ENCODE data around the gene IL34.
"Not testable (repeated sequence)": the region's sequence is repeated elsewhere in the genome, so short reads cannot be mapped to it uniquely, and the experiment has no call there.

The IL34 gene

GRCh38 chr16:70658921-70659320, 12.6 kb downstream of the IL34 start:
- no peak for DNase-seq (ENCODE audit: low spot score)

DNA sequence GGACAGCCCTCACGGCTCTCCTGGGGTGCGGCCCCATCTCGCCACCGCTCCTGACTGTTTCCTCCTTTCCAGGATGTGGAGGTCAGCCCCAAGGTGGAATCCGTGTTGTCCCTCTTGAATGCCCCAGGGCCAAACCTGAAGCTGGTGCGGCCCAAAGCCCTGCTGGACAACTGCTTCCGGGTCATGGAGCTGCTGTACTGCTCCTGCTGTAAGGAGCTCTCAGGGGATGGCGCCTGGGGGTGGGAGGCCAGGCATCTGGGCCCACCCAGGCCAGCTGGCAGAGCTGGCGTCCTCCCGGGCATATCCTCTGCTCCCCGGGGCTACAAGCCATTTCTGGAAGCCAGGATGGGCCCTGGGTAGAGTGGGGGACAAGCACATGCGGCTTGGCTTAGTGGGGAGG, 13.2 kb downstream of the IL34 start:
- no peak for DNase-seq (ENCODE audit: low spot score)

- DNase-seq (ENCODE audit: low spot score): no peak
These were observed 13.8 kb downstream of the IL34 start for GRCh38 chr16:70659953-70660671.

GRCh38 chr16:70660672-70661350, 14.5 kb downstream of the IL34 start:
- no peak for DNase-seq (ENCODE audit: low spot score)

GRCh38 chr16:70661534-70661917, 15.2 kb downstream of the IL34 start:
- DNase-seq (ENCODE audit: low spot score): no peak

GRCh38 chr16:70661918-70662641, 15.7 kb downstream of the IL34 start:
- no peak for DNase-seq (ENCODE audit: low spot score)

- DNase-seq (ENCODE audit: low spot score): no peak
These were observed 16.7 kb downstream of the IL34 start for GRCh38 chr16:70662991-70663523.

GRCh38 chr16:70663524-70664324, 17.4 kb downstream of the IL34 start:
- no peak for DNase-seq (ENCODE audit: low spot score)

DNA sequence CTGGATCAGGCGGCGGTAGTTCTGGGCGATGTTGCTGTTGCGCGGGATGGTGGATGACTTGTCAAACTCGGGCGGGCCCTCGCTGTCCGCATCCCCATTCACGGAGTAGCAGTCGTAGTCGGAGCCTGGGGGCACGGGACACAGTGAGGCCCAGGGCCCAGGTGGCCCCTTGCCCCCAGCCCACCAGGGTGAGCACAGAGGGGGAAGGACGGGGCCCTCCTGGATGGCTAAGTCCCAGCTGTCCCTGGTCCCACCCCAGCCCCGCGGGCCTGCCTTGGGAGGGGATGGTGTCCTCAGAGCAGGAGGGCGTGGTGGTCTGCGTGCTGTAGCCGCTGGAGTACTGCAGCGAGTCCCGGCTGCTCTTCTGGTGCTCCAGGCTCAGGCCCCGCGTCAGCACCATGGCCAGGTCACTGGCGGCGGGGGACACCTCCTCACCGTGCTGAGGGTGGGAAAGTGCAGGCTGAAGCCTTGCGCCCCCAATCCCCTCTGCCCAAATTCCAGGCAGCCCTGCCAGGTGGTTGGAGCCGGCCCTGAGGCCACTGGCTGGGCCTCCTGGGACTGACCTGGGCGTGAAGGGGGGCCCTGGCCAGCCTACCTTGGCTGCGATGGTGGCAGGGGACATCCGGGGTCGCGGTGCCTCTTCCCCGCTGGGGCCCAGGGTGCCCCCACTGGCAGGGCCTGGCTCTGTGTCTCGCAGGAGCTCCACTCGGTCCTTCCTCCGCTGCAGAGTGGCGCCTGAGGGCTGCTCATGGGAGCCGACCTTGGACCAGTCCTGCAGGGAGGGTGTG, 18.2 kb downstream of the IL34 start:
- no peak for DNase-seq (ENCODE audit: low spot score)

DNA sequence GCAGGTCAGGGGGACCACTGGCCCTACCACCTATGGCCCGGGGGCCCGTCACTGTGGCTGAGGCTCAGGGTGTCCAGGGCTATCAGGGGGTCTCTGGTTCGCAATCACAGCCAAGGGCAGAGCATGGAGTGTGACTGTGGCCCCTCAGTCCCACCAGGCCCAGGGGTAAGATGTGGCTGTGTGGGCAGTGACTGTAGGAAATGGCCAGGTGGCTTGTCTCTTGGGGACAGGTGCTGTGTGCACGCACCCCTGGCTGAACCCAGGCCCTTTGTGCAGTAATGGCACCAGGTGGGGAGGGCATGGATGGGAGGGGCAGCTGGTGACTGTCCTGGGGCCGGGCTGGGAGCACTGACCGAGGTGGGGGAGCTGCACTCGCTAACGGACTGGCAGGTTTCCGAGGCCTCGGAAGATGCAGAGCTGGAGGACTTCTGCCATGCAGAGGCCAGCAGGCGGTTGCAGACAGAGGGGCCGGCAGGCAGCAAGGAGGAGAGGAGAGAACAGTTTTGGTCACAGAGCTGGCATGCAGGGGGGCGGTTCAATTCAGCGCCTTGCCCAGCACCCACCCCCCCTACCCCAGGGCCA, 18.8 kb downstream of the IL34 start:
- DNase-seq (ENCODE audit: low spot score): no peak

DNA sequence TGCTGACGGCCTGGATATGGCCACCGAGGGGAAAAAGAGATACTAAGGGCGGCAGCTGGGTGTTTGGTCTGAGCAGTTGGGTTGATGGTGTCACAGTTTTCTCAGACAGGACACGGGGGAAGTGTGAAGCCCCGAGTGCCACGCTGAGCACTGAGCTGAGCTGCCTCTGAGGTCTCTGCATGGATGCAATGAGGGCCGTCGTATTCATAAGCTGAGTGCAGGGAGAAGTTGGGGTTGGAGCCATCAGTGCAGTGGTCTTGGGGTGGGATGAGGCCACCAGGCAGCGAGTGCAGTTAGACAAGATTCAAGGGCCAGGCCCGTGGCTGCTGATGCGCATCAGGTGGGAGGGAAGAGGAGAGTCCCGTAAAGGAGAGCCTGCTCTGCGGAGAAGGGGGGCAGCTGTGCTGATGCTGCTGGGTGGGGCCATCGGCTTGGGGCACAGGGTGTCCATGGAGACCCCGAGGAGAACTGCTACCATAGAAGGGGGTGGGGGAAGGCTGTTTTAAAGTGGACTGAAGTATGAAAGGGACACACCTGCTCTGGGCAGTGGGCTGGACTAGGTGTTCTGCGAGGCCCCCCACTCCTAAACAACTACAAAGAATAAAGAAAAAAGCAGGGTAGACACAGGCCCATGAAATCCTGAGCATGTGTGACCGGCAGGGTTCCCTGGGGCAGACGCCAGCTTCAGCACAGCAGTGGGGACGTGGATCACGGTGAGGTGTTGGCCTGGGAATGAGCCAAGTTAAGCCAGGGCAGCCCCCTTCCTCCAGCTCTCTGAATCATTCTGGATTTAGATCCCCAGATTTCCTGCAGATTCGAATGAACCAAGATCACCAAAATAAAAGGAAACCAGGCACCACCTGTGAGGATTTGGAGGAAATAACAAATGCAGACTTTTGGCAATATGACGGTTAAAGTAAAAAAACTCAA, 19.7 kb downstream of the IL34 start:
- no peak for DNase-seq (ENCODE audit: low spot score)

DNA sequence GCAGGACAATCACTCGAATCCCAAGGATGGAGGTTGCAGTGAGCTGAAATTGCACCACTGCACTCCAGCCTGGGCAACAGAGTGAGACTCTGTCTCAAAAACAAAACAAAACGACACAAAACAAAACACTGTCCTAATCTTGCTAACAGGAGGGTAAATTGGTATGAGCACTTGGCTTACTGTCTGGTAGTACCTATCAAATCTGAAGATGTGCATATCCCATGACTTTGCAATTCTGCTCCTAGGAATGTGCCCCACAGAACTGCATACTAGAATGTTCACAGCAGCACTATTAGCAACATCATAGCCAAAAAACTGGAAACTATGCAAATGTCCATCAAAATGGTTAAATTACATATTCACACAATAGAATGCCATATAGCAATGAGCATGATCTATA, 23.8 kb downstream of the IL34 start:
- no peak for DNase-seq (ENCODE audit: low spot score)

DNA sequence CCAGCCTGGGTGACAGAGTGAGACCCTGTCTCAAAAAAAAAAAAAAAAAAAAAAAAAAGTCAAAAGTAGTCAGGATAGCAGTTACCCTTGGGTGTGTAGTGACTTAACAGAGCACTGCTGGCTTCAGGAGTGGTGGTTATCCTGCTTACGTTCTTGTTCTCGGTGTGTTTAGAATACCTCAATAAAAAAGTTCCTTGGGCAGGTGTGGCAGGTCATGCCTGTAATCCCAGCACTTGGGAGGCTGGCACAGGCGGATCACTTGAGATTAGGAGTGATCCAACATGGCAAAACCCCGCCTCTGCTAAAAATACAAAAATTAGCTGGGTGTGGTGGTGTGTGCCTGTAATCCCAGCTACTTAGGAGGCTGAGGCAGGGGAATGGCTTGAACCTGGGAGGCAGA, 24.6 kb downstream of the IL34 start:
- DNase-seq (ENCODE audit: low spot score): not testable (repeated sequence)

GRCh38 chr16:70674221-70675014, 28.1 kb downstream of the IL34 start:
- no peak for DNase-seq (ENCODE audit: low spot score)

GRCh38 chr16:70675851-70676513, 29.6 kb downstream of the IL34 start:
- no peak for DNase-seq (ENCODE audit: low spot score)

GRCh38 chr16:70676675-70677498, 30.5 kb downstream of the IL34 start:
- DNase-seq (ENCODE audit: low spot score): no peak

DNA sequence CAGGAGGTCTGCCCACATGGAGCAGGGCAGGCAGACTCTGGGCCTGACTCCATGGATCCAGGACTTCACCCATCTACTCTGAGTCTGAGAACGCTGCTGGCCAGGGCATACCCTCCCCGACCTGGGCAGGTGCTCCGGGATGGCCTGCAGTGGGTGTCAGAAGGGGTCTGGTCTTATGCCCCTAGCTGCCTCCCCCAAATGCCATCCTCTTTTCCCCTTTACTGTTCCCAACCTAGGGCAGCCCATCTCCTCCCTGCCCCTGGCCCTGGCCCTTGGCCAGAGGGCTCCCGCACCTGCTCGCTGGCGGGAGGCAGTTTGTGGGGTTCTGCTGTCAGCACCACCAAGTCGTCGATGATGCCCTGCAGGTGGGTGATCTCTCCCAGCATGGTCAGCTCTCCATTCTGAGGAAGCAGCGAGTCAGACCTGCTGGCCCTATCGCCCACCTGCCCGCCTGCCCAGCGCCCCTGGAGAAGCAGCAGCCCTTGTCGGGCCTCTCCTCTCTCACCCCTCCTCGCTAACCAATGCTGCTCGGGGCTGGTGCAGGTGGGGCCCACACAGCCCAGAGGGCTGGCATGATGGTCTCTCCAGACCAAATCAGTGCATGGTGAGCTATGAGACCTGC, 31.3 kb downstream of the IL34 start:
- DNase-seq (ENCODE audit: low spot score): no peak

Measured in putamen (tissue), 1 donor.